ENCODE data around the gene CARMIL1. TPM values are rescaled to one million over a fixed set of nuclear protein-coding genes. Genes with fewer than 3 reads are reported as not detected.

The CARMIL1 gene
- total and polyA plus RNA-seq, 2 of the 8 experiments (the other 6 are each of a cell fraction or from before 2014, with no cell fraction given): 20.3 to 40.4 TPM

- DNase-seq (ENCODE audit: low read depth in 1 of 2, low spot score in 2 of 2) (no peak), FAIRE-seq (no peak)
- Histone ChIP-seq H3K18ac (ENCODE audit: extremely low read depth, low read length) (no peak overlapping the region), H3K9ac (replicated peaks in 1 of 4; ENCODE audit: extremely low read depth in 1 of 4, low read depth in 3 of 4, low read length in 3 of 4) (no peak overlapping the region), H3K27ac (ENCODE audit: low read depth, low read length) (no peak overlapping the region), H3K4me2 (ENCODE audit: insufficient read depth in 1 of 2, low read depth in 2 of 2, low read length in 2 of 2) (no peak overlapping the region), H3K36me3 (ENCODE audit: control insufficient read depth in 2 of 4, insufficient read depth in 4 of 4, low read length in 3 of 4) (no peaks in the 10 kb centered on the region), H2BK5ac (ENCODE audit: low read depth, low read length) (no peak overlapping the region), H2AK5ac (ENCODE audit: low read depth, low read length) (no peak overlapping the region), H3K79me1 (ENCODE audit: low read depth, low read length) (no peaks in the 10 kb centered on the region), H3K9me3 (ENCODE audit: insufficient read depth in 2 of 2, low read depth in 1 of 2, low read length in 1 of 2) (no peaks in the 10 kb centered on the region), H3K4me3 (ENCODE audit: extremely low read depth in 1 of 4, insufficient read depth in 2 of 4, low read depth in 3 of 4, low read length in 4 of 4) (no peak overlapping the region), H2BK120ac (replicated peaks; ENCODE audit: low read depth, low read length) (no peak overlapping the region), H2BK15ac (ENCODE audit: low read length) (no peak overlapping the region), H4K5ac (ENCODE audit: insufficient read length, low read depth, low read length) (no peak overlapping the region), H4K91ac (replicated peaks; ENCODE audit: insufficient read length, low read length) (no peak overlapping the region), H3K4ac (replicated peaks; ENCODE audit: insufficient read length, low read depth, low read length) (no peak overlapping the region), H3K14ac (ENCODE audit: insufficient read length) (no peak overlapping the region), H3K27me3 (replicated peaks in 1 of 4; ENCODE audit: control insufficient read depth in 3 of 4, extremely low read depth in 1 of 4, insufficient read depth in 3 of 4, low read length in 3 of 4) (no peaks in the 10 kb centered on the region), H3K23ac (ENCODE audit: insufficient read length) (no peak overlapping the region), H3K23me2 (ENCODE audit: low read depth, low read length) (no peaks in the 10 kb centered on the region), H3K79me2 (ENCODE audit: control insufficient read depth in 1 of 2, insufficient read depth in 2 of 2, low read length in 2 of 2) (no peaks in the 10 kb centered on the region), H2BK20ac (ENCODE audit: low read length) (no peak overlapping the region), H3K4me1 (replicated peaks in 1 of 4; ENCODE audit: control insufficient read depth in 3 of 4, insufficient read depth in 4 of 4, low read length in 3 of 4) (peaks cover 0 to 9% (median under 1%) of the 10 kb centered on the region in 4 experiments; a peak in 5 of 7 replicates), H4K8ac (ENCODE audit: extremely low read depth, insufficient read depth, low read length) (no peak overlapping the region), H3K56ac (replicated peaks; ENCODE audit: insufficient read length, low read depth, low read length) (no peak overlapping the region), H4K20me1 (replicated peaks in 1 of 2; ENCODE audit: control insufficient read depth in 1 of 2, insufficient read depth in 2 of 2, low read length in 2 of 2) (peaks cover 0 to 1% of the 10 kb centered on the region in 2 experiments), H2BK12ac (ENCODE audit: low read depth, low read length) (no peak overlapping the region), H2AFZ (ENCODE audit: low read length) (no peak overlapping the region)
- WGBS, 2 experiments (ENCODE audit: extremely low coverage in 1 of 2, insufficient coverage in 1 of 2, insufficient read length in 1 of 2, insufficient replicate concordance in 2 of 2, low coverage in 1 of 2, low lambda C conversion rate in 2 of 2, missing lambda C conversion rate in 1 of 2): 94% methylated on average over 6 of the region's 6 CpGs; no CpG with 5 or more reads in 1 of the 2 experiments
- no peak for TF ChIP-seq SP4 (IDR thresholded peaks at IDR 0.05; ENCODE audit: low read length)
- CTCF ChIA-PET (ENCODE audit: partially characterized antibody): interaction anchor here (0.7 to 1.5 kb wide), 4 partner anchors 12 to 238 kb away, joined by 3 to 4 read pairs (median 4); no protein-coding TSS in a partner anchor
- POLR2A ChIA-PET (ENCODE audit: partially characterized antibody): interaction anchor here (1.1 to 1.2 kb wide), 2 partner anchors 8 to 13 kb away, joined by 3 to 4 read pairs; no protein-coding TSS in a partner anchor
Observed at GRCh38 chr6:25503686-25504085, 224.5 kb downstream of the CARMIL1 start.

Data from H1 (cell line).